Esophagus muscularis mucosa (tissue), 4 donors: ENCODE data around the gene TMC7.

Experiments
- CTCF ChIP-seq, 3 experiments: fragments of 200-600 bp in 2 of 3; fragments of 450-650 bp in 1 of 3; sonication (generic) in 2 of 3; IDR thresholded peaks; one replicate each; pipeline ENCODE4 v1.5.1; 2017 to 2019; ENCODE audit warnings: antibody characterized with exemption in 3 of 3, mild to moderate bottlenecking in 2 of 3, moderate library complexity in 1 of 3
- EP300 ChIP-seq: sonication (generic); formaldehyde crosslinking; IDR thresholded peaks from one replicate; pipeline ENCODE4 v1.6.1; 2017; ENCODE audit warnings: antibody characterized with exemption
- POLR2A ChIP-seq: fragments of 450-650 bp; IDR thresholded peaks from one replicate; pipeline ENCODE4 v1.6.1; 2017; ENCODE audit warnings: antibody characterized with exemption, moderate library complexity, mild to moderate bottlenecking, low read depth

- TF ChIP-seq CTCF (IDR thresholded peaks at IDR 0.05) (no peak), POLR2A (no peak), EP300 (no peak)
These were observed 22.9 kb downstream of the TMC7 start for GRCh38 chr16:19006446-19007315.
